HCT116 (cell line): Measurements from ENCODE around the gene PPP1R3C. TPM values are rescaled to one million over a fixed set of nuclear protein-coding genes. Genes with fewer than 3 reads are reported as not detected.
A peak's percentile ranks its signal among the peaks of the same experiment; 100 is the strongest.

Experiments used
- ATAC-seq: fragments of 200-7000 bp; cut with Tn5 transposase; 2 replicates; pipeline ENCODE4 v1.9.1; 2020; ENCODE audit warnings: mild to moderate bottlenecking, moderate library complexity
- BruUV-seq: library from RNA; stranded (reverse); fragments of 400-500 nt; replicated peaks from 2 replicates; lab custom pipeline; 2021; lab: Mats Ljungman, UMichigan
- CTCF ChIA-PET: fragments of 300-600 bp; sonication (Branson Sonifier 250); formaldehyde crosslinking; loops from one replicate; lab custom pipeline; 2021; ENCODE audit warnings: antibody characterized with exemption; lab: Charles Lee
- POLR2A ChIA-PET: fragments of 300-600, 350-600 bp; sonication (Branson Sonifier 250); formaldehyde crosslinking; loops from one replicate; lab custom pipeline; 2021; ENCODE audit warnings: antibody characterized with exemption; lab: Charles Lee
- RAD21 ChIA-PET, 2 experiments: fragments of 300-600 bp; sonication (Branson Sonifier 250); formaldehyde crosslinking; loops; one replicate each; lab custom pipeline; 2023; ENCODE audit warnings: low total read pairs in 2 of 2; ENCODE audit not compliant: uncharacterized antibody in 2 of 2, unreplicated experiment in 2 of 2, low non-redundant PET in 1 of 2; lab: Charles Lee
- DNase-seq: peaks from one replicate; pipeline ENCODE4 v3.0.0-alpha.2; 2010; ENCODE audit warnings: low read depth, low spot score
- H2AFZ ChIP-seq: fragments of 200-600 bp; shearing (Covaris generic), sonication (generic); 2 replicates; pipeline ENCODE4 v1.6.1; 2017; ENCODE audit warnings: low read depth, mixed run types, mixed read lengths, antibody characterized with exemption, low read length; ENCODE audit not compliant: poor library complexity, severe bottlenecking
- H3K27ac ChIP-seq: 2 replicates; pipeline ENCODE4 v1.5.1; 2012; ENCODE audit warnings: low read depth, low read length
- H3K27me3 ChIP-seq: fragments of 200-600 bp; sonication (generic); 2 replicates; pipeline ENCODE4 v1.6.1; 2016; ENCODE audit warnings: mixed run types, low read length, mixed read lengths; ENCODE audit not compliant: insufficient read depth
- H3K36me3 ChIP-seq, 2 experiments: fragments of 200-500 bp in 1 of 2; fragments of 200-600 bp in 1 of 2; sonication (Bioruptor generic) in 1 of 2; sonication (generic) in 1 of 2; 2 replicates each; pipeline versions ENCODE4 v1.5.1 to v1.6.1; 2014 to 2016; ENCODE audit warnings: low read length in 2 of 2, inconsistent platforms in 1 of 2, mixed read lengths in 1 of 2, mixed run types in 1 of 2; ENCODE audit not compliant: insufficient read depth in 2 of 2, control insufficient read depth in 1 of 2
- H3K4me1 ChIP-seq, 2 experiments: fragments of 200-600 bp in 1 of 2; sonication (generic) in 1 of 2; 2 replicates each; pipeline versions ENCODE4 v1.5.1 to v1.6.1; 2012 to 2017; ENCODE audit warnings: low read length in 2 of 2, inconsistent platforms in 1 of 2, mild to moderate bottlenecking in 1 of 2, mixed read lengths in 1 of 2, mixed run types in 1 of 2, moderate library complexity in 1 of 2; ENCODE audit not compliant: insufficient read depth in 2 of 2, control insufficient read depth in 1 of 2
- H3K4me2 ChIP-seq: fragments of 200-600 bp; sonication (generic); 2 replicates; pipeline ENCODE4 v1.6.1; 2017; ENCODE audit warnings: mixed run types, low read length, mixed read lengths
- H3K4me3 ChIP-seq, 2 experiments: fragments of 200-600 bp in 1 of 2; sonication (generic) in 1 of 2; replicated peaks in 1 of 2; 2 replicates each; pipeline ENCODE4 v1.5.1; 2011 to 2016; ENCODE audit warnings: low read length in 2 of 2, control low read depth in 1 of 2, low read depth in 1 of 2, mild to moderate bottlenecking in 1 of 2, mixed read lengths in 1 of 2, mixed run types in 1 of 2
- H3K79me2 ChIP-seq: fragments of 200-600 bp; sonication (generic); 2 replicates; pipeline ENCODE4 v1.6.1; 2017; ENCODE audit warnings: mild to moderate bottlenecking, mixed run types, low read length, moderate library complexity, mixed read lengths; ENCODE audit not compliant: insufficient read depth
- H3K9ac ChIP-seq: fragments of 200-600 bp; sonication (generic); 2 replicates; pipeline ENCODE4 v1.6.1; 2016; ENCODE audit warnings: low read length, mixed read lengths
- H3K9me2 ChIP-seq: fragments of 200-600 bp; sonication (generic), shearing (Covaris generic); 2 replicates; pipeline ENCODE4 v1.6.1; 2017; ENCODE audit warnings: mixed run types, mild to moderate bottlenecking, moderate library complexity; ENCODE audit not compliant: insufficient read depth
- H3K9me3 ChIP-seq, 2 experiments: fragments of 200-500 bp in 1 of 2; fragments of 200-600 bp in 1 of 2; sonication (Bioruptor generic) in 1 of 2; sonication (generic) in 1 of 2; 2 replicates each; pipeline ENCODE4 v1.6.1; 2014 to 2017; ENCODE audit warnings: low read length in 2 of 2, mixed read lengths in 2 of 2, inconsistent platforms in 1 of 2, low read depth in 1 of 2, mild to moderate bottlenecking in 1 of 2, mixed run types in 1 of 2, moderate library complexity in 1 of 2; ENCODE audit not compliant: control insufficient read depth in 1 of 2, insufficient read depth in 1 of 2
- H4K20me1 ChIP-seq: fragments of 200-600 bp; sonication (generic), shearing (Covaris generic); 2 replicates; pipeline ENCODE4 v1.6.1; 2017; ENCODE audit warnings: mixed run types, mild to moderate bottlenecking, moderate library complexity; ENCODE audit not compliant: insufficient read depth
- CBX3 ChIP-seq: IDR thresholded peaks from 2 replicates; pipeline ENCODE4 v1.6.1; 2012; ENCODE audit warnings: low read depth
- CEBPB ChIP-seq: IDR thresholded peaks from 2 replicates; pipeline ENCODE4 v1.6.1; 2012; ENCODE audit warnings: low read depth
- EZH2 ChIP-seq: fragments of 200-600 bp; sonication (generic); IDR thresholded peaks from 2 replicates; pipeline ENCODE4 v1.6.1; 2017; ENCODE audit warnings: antibody characterized with exemption, mixed run types
- EZH2phosphoT487 ChIP-seq: fragments of 200-600 bp; IDR thresholded peaks from 2 replicates; pipeline ENCODE4 v1.6.1; 2018; ENCODE audit warnings: antibody characterized with exemption, borderline replicate concordance
- FOSL1 ChIP-seq: IDR thresholded peaks from 2 replicates; pipeline ENCODE4 v1.6.1; 2012; ENCODE audit warnings: low read depth
- JUND ChIP-seq: IDR thresholded peaks from 2 replicates; pipeline ENCODE4 v1.6.1; 2012
- MAX ChIP-seq: IDR thresholded peaks from 2 replicates; pipeline ENCODE4 v1.6.1; 2012
- POLR2A ChIP-seq: IDR thresholded peaks from 2 replicates; pipeline ENCODE4 v1.7.0; 2011; ENCODE audit warnings: borderline replicate concordance; ENCODE audit not compliant: insufficient read depth, insufficient read length; ENCODE audit errors: extremely low read depth
- POLR2AphosphoS5 ChIP-seq: IDR thresholded peaks from 2 replicates; pipeline ENCODE4 v1.6.1; 2011; ENCODE audit warnings: mild to moderate bottlenecking, low read depth, low read length, moderate library complexity
- RAD21 ChIP-seq: IDR thresholded peaks from 2 replicates; pipeline ENCODE4 v1.6.1; 2012; ENCODE audit warnings: low read depth, mild to moderate bottlenecking
- SIN3A ChIP-seq: IDR thresholded peaks from 2 replicates; pipeline ENCODE4 v1.6.1; 2012; ENCODE audit warnings: low read depth
- SP1 ChIP-seq: IDR thresholded peaks from 2 replicates; pipeline ENCODE4 v1.6.1; 2012; ENCODE audit warnings: low read depth
- SRF ChIP-seq: IDR thresholded peaks from 2 replicates; pipeline ENCODE4 v1.6.1; 2012; ENCODE audit warnings: low read depth
- TCF7L2 ChIP-seq: IDR thresholded peaks from 2 replicates; pipeline ENCODE4 v1.7.0; 2011; ENCODE audit warnings: borderline replicate concordance, inconsistent platforms; ENCODE audit not compliant: insufficient read depth, insufficient read length; ENCODE audit errors: extremely low read depth
- ZNF274 ChIP-seq: fragments of 200-500 bp; sonication (Bioruptor generic); IDR thresholded peaks from 2 replicates; pipeline ENCODE4 v1.6.1; 2014; ENCODE audit warnings: mild to moderate bottlenecking, low read depth, low read length, inconsistent platforms
- intact Hi-C: fragments of 100-400 bp; cut with micrococcal nuclease; formaldehyde crosslinking; loops from 2 replicates; pipeline ENCODE4 v1.10.0; 2022
- total RNA-seq: library from RNA; stranded (reverse); gene quantifications from one replicate; pipeline ENCODE4 v1.2.1, GENCODE V29; 2021; ENCODE audit not compliant: unreplicated experiment
- TF ChIP-seq, protein P1 (sequence below): IDR thresholded peaks from 2 replicates; pipeline ENCODE4 v1.6.1; 2012
- TF ChIP-seq, protein P2 (sequence below), 3 experiments: fragments of 200-600 bp in 1 of 3; sonication (generic) in 1 of 3; IDR thresholded peaks in 2 of 3; conservative IDR thresholded peaks in 1 of 3; 2 replicates each; pipeline ENCODE4 v1.5.1; 2012 to 2017; ENCODE audit warnings: low read depth in 2 of 3, low read length in 2 of 3, antibody characterized with exemption in 1 of 3, borderline replicate concordance in 1 of 3, control low read depth in 1 of 3, mild to moderate bottlenecking in 1 of 3, mixed read lengths in 1 of 3, mixed run types in 1 of 3, moderate library complexity in 1 of 3; ENCODE audit not compliant: insufficient read depth in 1 of 3
- TF ChIP-seq, protein P3 (sequence below): IDR thresholded peaks from 2 replicates; pipeline ENCODE4 v1.6.1; 2012; ENCODE audit warnings: low read depth

The PPP1R3C gene
- total RNA-seq, 1 experiment from 2014 or later: 0.20 TPM

GRCh38 chr10:91652364-91652763 lies 19.5 kb upstream of the PPP1R3C start:
- BruUV-seq: no TSS peak
- peak; percentile 95 for ATAC-seq
- Histone ChIP-seq H3K4me1 (peaks cover 24 to 36% of the 10 kb centered on the region in 2 experiments), H3K9ac (no peak overlapping the region), H3K4me2 (peak overlapping the region; percentile 60), H3K4me3 (0 out of 4 replicates have a peak overlapping the region, but pooled peaks of 1 of the 2 experiments have one; percentile 5), H2AFZ (peak overlapping the region; percentile 82), H3K27me3 (no peaks in the 10 kb centered on the region), H3K9me3 (no peaks in the 10 kb centered on the region), H4K20me1 (no peaks in the 10 kb centered on the region), H3K79me2 (no peaks in the 10 kb centered on the region), H3K27ac (peak overlapping the region; percentile 56; the same call in 1 of the 2 replicates)
- intact Hi-C loops: no loop called here
- CTCF ChIA-PET: interaction anchor here (1.3 kb wide), 1 partner anchor 17 kb away, joined by 4 read pairs; no protein-coding TSS in a partner anchor
- RAD21 ChIA-PET: no interaction called here
- TF ChIP-seq, protein P1, sequence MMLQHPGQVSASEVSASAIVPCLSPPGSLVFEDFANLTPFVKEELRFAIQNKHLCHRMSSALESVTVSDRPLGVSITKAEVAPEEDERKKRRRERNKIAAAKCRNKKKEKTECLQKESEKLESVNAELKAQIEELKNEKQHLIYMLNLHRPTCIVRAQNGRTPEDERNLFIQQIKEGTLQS: no peak
- TF ChIP-seq TCF7L2 (peak; percentile 50), EZH2 (no peak), POLR2AphosphoS5 (no peak; the same call in 1 of the 2 replicates), FOSL1 (peak; percentile 83), SIN3A (peak; percentile 68), CEBPB (peak; percentile 80), CBX3 (peak; percentile 65; the same call in 1 of the 2 replicates), SP1 (peak; percentile 73), RAD21 (no peak), MAX (peak; percentile 57; the same call in 1 of the 2 replicates), ZNF274 (no peak), JUND (peak; percentile 89), SRF (peak; percentile 71), EZH2phosphoT487 (no peak), POLR2A (no peak)
- TF ChIP-seq, protein P2, sequence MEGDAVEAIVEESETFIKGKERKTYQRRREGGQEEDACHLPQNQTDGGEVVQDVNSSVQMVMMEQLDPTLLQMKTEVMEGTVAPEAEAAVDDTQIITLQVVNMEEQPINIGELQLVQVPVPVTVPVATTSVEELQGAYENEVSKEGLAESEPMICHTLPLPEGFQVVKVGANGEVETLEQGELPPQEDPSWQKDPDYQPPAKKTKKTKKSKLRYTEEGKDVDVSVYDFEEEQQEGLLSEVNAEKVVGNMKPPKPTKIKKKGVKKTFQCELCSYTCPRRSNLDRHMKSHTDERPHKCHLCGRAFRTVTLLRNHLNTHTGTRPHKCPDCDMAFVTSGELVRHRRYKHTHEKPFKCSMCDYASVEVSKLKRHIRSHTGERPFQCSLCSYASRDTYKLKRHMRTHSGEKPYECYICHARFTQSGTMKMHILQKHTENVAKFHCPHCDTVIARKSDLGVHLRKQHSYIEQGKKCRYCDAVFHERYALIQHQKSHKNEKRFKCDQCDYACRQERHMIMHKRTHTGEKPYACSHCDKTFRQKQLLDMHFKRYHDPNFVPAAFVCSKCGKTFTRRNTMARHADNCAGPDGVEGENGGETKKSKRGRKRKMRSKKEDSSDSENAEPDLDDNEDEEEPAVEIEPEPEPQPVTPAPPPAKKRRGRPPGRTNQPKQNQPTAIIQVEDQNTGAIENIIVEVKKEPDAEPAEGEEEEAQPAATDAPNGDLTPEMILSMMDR (IDR thresholded peaks at IDR 0.05 in 2 of 3, conservative IDR thresholded peaks at IDR 0.05 in 1 of 3; ENCODE audit: borderline replicate concordance in 1 of 3, insufficient read depth in 1 of 3, low read depth in 2 of 3, low read length in 2 of 3): no peak
- TF ChIP-seq, protein P3, sequence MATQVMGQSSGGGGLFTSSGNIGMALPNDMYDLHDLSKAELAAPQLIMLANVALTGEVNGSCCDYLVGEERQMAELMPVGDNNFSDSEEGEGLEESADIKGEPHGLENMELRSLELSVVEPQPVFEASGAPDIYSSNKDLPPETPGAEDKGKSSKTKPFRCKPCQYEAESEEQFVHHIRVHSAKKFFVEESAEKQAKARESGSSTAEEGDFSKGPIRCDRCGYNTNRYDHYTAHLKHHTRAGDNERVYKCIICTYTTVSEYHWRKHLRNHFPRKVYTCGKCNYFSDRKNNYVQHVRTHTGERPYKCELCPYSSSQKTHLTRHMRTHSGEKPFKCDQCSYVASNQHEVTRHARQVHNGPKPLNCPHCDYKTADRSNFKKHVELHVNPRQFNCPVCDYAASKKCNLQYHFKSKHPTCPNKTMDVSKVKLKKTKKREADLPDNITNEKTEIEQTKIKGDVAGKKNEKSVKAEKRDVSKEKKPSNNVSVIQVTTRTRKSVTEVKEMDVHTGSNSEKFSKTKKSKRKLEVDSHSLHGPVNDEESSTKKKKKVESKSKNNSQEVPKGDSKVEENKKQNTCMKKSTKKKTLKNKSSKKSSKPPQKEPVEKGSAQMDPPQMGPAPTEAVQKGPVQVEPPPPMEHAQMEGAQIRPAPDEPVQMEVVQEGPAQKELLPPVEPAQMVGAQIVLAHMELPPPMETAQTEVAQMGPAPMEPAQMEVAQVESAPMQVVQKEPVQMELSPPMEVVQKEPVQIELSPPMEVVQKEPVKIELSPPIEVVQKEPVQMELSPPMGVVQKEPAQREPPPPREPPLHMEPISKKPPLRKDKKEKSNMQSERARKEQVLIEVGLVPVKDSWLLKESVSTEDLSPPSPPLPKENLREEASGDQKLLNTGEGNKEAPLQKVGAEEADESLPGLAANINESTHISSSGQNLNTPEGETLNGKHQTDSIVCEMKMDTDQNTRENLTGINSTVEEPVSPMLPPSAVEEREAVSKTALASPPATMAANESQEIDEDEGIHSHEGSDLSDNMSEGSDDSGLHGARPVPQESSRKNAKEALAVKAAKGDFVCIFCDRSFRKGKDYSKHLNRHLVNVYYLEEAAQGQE: no peak
- TF ChIP-seq, all 23 proteins: peak for 9
- DNase-seq: peak; percentile 86
- POLR2A ChIA-PET: no interaction called here
- Histone ChIP-seq H3K36me3 (no peaks in the 10 kb centered on the region), H3K9me2 (no peaks in the 10 kb centered on the region)
